ENCODE results near the gene MEF2B.
"Not testable (repeated sequence)": the region's sequence is repeated elsewhere in the genome, so short reads cannot be mapped to it uniquely, and the experiment has no call there.

Gene MEF2B

DNA sequence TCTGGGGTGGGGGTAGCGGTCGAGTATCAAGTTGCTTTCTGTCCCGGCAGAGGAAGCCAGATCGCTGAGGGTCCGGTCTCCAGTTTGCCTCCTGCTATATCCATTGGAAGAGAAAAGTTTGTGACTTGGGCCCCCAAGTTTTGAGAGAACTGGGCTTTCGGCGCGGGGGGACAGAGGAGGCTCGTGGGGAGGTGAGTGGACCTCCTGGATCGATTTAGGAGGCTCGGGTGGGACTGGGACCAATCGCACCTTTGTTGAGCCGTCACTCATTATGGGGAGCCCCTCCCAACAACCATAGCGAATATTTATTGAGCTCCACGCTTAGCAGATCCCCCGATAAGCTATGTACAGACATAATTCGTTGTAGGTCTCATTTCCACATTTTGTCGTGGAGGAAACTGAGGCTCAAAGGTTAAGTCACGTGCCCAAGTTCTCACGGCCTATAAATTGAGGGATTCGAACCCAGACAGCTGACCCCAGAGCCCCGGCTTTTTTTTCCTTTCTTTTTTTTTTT is 22.9 kb upstream of the MEF2B start:
- DNase-seq, result peak; percentile 29

DNA sequence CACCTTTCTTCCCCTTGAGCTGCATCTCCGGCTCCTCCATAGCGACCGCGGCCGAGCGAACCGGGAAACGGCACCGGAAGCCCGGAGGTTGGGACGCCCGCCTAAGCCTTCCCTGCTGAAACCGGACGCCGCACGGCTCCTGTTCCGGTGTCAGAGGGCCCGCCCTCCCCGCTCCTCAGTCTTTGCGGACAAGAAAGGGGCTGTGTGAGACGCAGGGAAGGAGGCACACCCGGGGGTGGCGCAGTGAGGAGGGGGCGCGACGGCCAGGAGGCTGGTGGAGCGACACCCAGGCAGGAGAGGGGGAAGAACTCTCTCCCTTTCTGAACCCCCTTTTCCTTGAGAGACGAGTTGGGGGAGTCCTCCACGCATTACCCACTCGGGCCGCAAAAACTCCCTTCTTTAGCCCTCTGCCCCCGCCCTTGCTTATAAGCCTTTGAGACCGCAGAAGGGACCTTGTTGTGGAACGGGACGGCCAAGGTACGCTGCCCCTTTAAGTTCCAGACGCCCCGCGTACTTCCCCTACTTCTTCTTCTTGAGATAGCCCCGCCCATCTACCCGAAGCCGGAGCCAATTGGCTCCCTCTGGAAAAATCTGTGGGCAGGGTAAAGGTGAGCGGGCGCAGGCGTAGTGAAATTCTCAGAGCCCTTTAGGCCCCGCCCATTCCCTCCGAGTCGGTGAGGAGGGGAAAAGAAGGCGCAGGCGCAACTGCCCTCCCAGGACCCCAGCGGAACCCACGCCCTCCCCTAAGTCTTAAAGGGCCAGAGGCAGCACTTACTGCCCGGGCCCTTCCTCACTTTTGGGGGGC is 22.2 kb upstream of the MEF2B start, which contains the start of the genes BORCS8 and RFXANK:
TSS of gene BORCS8 (minus strand) at position 75 of the 805 bp plus-strand sequence. CDS start at position 40, 35 bp downstream.
TSS of gene RFXANK (plus strand) at position 181 of the 805 bp plus-strand sequence. CDS start 1,689 bp downstream, outside the sequence.
- peak; percentile 99 for DNase-seq

GRCh38 chr19:19191768-19192077 is 21.7 kb upstream of the MEF2B start:
- DNase-seq, result no peak

GRCh38 chr19:19186742-19187141 is 16.7 kb upstream of the MEF2B start:
- no peak for DNase-seq

GRCh38 chr19:19185853-19186740 is 16.0 kb upstream of the MEF2B start:
- DNase-seq, result peak; percentile 73

GRCh38 chr19:19181488-19181998 is 11.5 kb upstream of the MEF2B start:
- no peak for DNase-seq

DNA sequence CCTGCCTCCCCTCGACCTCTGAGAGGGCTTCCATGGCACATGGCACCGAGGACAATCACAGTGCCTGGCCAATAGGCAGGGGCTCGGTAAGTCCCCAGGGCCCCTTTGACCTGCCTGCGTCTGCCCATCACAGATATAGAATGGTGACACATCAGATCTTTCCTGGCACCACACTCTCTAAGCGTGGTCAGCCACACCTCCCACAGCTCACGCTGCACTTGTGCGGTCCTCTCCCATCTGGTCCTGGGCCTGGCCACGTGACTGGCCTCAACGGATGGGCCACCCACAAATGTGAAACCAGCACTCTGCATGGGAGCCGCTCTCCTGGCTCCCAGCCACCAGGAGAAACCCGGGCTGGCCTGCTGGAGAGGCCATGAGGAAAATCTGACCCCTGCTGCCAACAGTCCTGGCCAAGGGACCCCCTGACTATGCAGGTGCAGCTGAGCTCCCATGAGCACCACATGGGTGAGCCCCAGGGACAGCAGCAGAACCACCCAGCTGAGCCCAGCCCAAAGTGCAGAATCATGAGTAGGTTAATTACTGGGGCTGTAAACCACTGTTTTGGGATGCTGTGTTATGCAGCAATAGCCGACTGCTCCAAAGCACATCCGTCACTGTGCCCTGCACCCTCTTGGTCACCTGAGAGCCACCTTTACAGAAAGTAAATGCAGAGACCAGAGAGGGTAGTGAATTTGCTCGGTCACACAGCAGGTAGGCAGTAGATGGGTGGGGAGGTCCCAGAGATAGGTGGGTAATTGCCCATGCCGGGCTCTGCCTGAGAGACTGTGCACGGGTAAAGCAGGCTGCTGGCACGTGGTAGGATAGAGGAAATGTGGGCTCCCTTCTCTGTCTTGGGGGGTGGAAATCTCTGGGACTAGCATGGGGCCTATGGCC is 9.7 kb upstream of the MEF2B start:
- DNase-seq, result no peak

GRCh38 chr19:19176950-19177349 is 6.9 kb upstream of the MEF2B start:
- no peak for DNase-seq

DNA sequence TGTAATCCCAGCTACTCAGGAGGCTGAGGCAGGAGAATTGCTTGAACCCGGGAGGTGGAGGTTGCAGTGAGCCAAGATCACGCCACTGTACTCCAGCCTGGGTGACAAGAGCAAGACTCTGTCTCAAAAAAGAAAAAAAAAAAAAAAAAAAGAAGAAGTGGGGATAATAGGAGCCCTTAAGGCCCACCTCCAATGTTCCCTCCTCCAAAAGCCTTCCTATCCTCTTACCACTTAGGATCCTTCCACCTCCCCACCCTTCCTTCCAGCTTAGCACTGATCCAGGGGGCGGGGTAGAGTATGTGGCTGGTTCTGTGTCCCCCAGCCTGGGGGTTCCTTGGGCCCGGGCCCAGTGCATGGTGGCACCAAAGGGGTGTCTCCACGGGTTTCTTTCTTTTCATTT is 3.2 kb upstream of the MEF2B start:
- DNase-seq, result not testable (repeated sequence)

GRCh38 chr19:19171821-19172532 is 1.9 kb upstream of the MEF2B start:
- no peak for DNase-seq

GRCh38 chr19:19170873-19171672 is 1.0 kb upstream of the MEF2B start:
- DNase-seq, result no peak

DNA sequence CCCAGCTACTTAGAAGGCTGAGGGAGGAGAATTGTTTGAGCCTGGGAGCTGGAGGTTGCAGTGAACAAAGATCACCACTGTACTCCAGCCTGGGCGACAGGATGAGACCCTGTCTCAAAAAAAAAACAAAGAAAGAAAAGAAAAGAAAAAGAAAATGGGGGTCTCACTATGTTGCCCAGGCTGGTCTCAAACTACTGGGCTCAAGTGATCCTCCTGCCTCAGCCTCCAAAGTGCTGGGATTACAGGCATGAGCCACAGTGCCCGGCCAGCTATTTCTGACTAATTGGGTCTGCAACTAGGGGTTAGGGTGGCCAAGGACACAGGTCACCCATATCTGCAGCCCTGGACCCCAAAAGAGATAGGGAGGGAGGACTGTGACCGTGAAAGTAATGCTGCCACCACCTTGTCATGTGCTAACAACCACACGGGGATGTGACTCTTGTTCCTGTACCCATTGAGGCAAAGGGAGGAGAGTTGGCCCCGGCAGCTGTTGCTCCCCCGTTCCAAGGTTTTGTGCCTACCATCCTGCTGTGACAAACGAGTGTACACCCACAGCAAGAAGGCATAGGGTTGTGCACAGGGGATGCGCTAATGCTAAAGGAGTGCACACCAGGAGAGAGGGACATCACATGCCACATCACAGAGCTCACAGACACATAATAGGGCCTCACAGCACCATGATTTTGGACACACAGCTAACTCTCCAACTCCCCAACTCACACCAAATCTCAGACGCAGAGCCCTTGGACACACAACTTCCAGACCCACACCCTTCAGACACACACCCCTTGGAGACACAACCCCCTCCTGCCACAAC is 619 bp downstream of the MEF2B start:
- no peak for DNase-seq

- DNase-seq, result no peak
Measured at GRCh38 chr19:19167612-19168011, 2.5 kb downstream of the MEF2B start.

GRCh38 chr19:19165396-19165795 is 4.7 kb downstream of the MEF2B start:
- no peak for DNase-seq

DNA sequence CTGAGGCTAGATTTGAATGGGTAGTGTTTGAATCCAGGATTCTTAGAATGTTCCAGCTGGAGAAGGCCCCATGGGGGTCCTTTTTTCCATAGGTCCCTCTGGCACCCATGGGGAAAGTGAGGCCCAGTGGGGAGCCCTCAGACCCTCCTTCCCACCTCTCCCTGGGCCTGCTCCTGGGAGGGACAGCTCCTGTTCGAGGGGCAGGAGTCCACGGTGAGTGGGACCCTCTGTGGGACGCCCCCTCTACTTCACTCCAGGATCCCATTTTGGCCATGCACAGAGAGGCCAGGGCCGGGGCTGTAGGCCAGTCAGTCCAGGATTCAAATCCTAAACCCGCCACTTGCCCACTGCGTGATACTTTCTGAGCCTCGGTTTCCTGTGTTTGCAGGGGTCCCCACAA is 7.6 kb downstream of the MEF2B start:
- DNase-seq, result no peak

GRCh38 chr19:19160461-19161035 is 9.5 kb downstream of the MEF2B start:
- DNase-seq, result no peak

DNA sequence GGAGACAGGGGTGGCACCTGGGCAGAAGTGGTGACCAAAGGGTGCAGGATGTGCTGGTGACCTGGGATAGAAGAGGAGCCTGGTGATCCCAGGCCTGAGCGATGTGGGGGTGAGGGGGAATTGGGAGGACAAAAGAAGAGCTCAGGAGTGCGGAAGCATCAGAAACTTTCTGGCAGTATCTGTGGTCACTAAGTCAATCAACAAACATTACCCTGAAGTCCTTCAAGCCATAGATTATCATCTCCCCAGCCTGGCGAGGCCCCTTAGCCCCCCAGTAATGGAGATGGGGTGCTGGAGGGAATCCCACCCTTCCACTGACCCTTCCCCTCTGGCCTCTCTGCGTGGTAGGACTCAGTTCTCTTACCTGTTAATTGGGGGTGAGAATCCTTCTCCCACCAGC is 10.5 kb downstream of the MEF2B start:
- no peak for DNase-seq

GRCh38 chr19:19157808-19158207 is 12.3 kb downstream of the MEF2B start:
- no peak for DNase-seq

DNA sequence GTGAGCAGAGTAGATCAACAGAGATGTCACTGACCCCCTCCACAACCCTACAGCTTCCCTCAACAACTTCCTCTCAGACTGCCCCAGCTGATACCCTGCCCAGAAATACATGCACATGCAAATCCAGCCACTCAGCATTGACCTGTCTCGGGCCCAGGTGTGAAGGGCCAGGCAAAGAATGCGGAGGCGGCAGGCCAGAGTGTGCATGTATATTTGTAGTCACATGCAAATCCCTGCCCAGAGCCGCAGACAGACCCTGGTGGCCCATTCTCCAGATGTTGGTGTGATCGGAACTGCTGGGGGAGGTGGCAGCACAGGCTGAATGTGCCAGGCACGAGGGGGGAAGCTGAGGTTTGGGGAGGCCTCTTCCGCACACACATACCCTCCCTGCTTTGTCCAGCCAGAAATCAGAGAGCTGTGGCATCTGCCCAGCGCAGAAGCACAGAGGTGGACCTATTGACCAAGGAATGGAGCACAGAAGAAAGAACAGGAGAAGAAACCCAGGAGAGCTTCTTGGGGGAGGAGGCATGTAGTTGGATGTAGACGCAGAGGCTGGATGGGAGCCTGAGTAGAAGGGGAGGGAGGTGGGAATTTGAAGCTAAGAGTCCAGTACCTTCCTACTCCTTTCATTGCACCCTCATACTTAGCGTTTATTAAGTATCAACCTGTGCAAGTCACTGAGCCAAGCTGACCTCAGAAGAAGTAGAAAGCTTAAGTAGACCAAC is 14.4 kb downstream of the MEF2B start:
- DNase-seq, result no peak
